Endodermal cell (in vitro differentiated cells): ENCODE data around the gene AVPI1. TPM values are rescaled to one million over a fixed set of nuclear protein-coding genes. Genes with fewer than 3 reads are reported as not detected.

ENCODE experiments used
- DNase-seq: peaks from one replicate; pipeline ENCODE4 v3.0.0-alpha.2; 2017
- H3K27ac ChIP-seq: 2 replicates; pipeline ENCODE4 v1.5.1; 2013; ENCODE audit warnings: mild to moderate bottlenecking, low read depth, low read length, moderate library complexity
- H3K27me3 ChIP-seq: 2 replicates; pipeline ENCODE4 v1.6.1; 2013; ENCODE audit warnings: mild to moderate bottlenecking, low read length, moderate library complexity; ENCODE audit not compliant: insufficient read depth, control insufficient read depth, poor library complexity, severe bottlenecking
- H3K36me3 ChIP-seq: 2 replicates; pipeline ENCODE4 v1.7.0; 2013; ENCODE audit warnings: mild to moderate bottlenecking, low read length, moderate library complexity; ENCODE audit not compliant: control insufficient read depth, insufficient read depth
- H3K4me1 ChIP-seq: one replicate; pipeline ENCODE4 v1.7.0; 2013; ENCODE audit warnings: low read length; ENCODE audit not compliant: control insufficient read depth, insufficient read depth
- H3K4me3 ChIP-seq: 2 replicates; pipeline ENCODE4 v1.5.1; 2013; ENCODE audit warnings: mild to moderate bottlenecking, low read length, moderate library complexity
- H3K9ac ChIP-seq: 2 replicates; pipeline ENCODE4 v1.6.1; 2013; ENCODE audit warnings: mild to moderate bottlenecking, low read length, moderate library complexity; ENCODE audit not compliant: poor library complexity, severe bottlenecking; ENCODE audit errors: extremely low read depth
- H3K9me3 ChIP-seq: 2 replicates; pipeline ENCODE4 v1.6.1; 2013; ENCODE audit warnings: mild to moderate bottlenecking, low read length, moderate library complexity; ENCODE audit not compliant: control insufficient read depth
- H3K27ac Mint-ChIP-seq: 2 replicates; pipeline ENCODE4 v1.8.0; 2020; ENCODE audit warnings: mixed read lengths
- H3K27me3 Mint-ChIP-seq: 2 replicates; pipeline ENCODE4 v1.8.0; 2021; ENCODE audit warnings: mild to moderate bottlenecking, mixed read lengths; ENCODE audit not compliant: insufficient read depth
- H3K36me3 Mint-ChIP-seq: 2 replicates; pipeline ENCODE4 v1.8.0; 2020; ENCODE audit warnings: low read depth, mixed read lengths
- H3K4me1 Mint-ChIP-seq: 2 replicates; pipeline ENCODE4 v1.8.0; 2020; ENCODE audit warnings: mixed read lengths
- H3K4me3 Mint-ChIP-seq: 2 replicates; pipeline ENCODE4 v1.8.0; 2020; ENCODE audit warnings: mild to moderate bottlenecking, moderate library complexity, mixed read lengths
- H3K9me3 Mint-ChIP-seq: 2 replicates; pipeline ENCODE4 v1.8.0; 2020; ENCODE audit warnings: mild to moderate bottlenecking, mixed read lengths
- WGBS, 2 experiments: methylation state at CpG; one replicate each; pipeline versions ENCODE4 v1.1.5 to v1.1.7; 2013; ENCODE audit warnings: missing lambda C conversion rate in 2 of 2, mixed read lengths in 1 of 2; ENCODE audit not compliant: insufficient coverage in 1 of 2, insufficient read length in 1 of 2; 5-methylcytosine and 5-hydroxymethylcytosine counted together
- total RNA-seq, 2 donors: library from RNA; stranded (reverse); fragmentation: NEBNext Ultra II Directional in 1 of 2; extraction: Animal tissue kit (Norgen Biotek cat#: 25700) in 1 of 2; gene quantifications; 2 replicates in 1 of 2; 3 replicates in 1 of 2; pipeline ENCODE4 v1.2.1, GENCODE V29; 2021
- TF ChIP-seq, protein P1 (sequence below): fragments of 200-600 bp; sonication (generic); conservative IDR thresholded peaks from 2 replicates; pipeline ENCODE4 v1.5.0; 2021; ENCODE audit warnings: antibody characterized with exemption, mild to moderate bottlenecking

The AVPI1 gene
- total RNA-seq, 2 donors from 2014 or later = 3.9 to 4.3 TPM

DNA sequence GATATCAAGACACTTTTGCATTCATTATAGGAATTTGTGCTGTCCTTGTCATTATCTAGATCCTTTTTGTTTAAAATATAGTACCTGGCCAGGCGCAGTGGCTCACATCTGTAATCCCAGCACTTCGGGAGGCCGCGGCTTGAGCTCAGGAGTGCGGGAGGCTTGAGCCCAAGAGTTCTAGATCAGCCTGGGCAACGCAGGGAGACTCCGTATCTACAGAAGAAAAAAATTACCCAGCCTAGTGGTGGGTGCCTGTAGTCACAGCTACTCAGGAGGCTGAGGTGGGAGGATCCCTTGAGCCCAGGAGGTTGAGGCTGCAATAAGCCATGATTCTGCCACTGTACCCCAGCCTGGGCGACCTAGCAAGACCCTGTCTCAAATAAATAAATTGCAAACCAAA, 53.1 kb downstream of the AVPI1 start:
- Mint-ChIP-seq H3K27ac (peak overlapping the region; percentile 97), H3K9me3 (no peaks in the 10 kb centered on the region), H3K27me3 (no peaks in the 10 kb centered on the region), H3K36me3 (no peaks in the 10 kb centered on the region), H3K4me1 (peaks cover 5% of the 10 kb centered on the region), H3K4me3 (peak overlapping the region; percentile 97)
- TF ChIP-seq, protein P1, sequence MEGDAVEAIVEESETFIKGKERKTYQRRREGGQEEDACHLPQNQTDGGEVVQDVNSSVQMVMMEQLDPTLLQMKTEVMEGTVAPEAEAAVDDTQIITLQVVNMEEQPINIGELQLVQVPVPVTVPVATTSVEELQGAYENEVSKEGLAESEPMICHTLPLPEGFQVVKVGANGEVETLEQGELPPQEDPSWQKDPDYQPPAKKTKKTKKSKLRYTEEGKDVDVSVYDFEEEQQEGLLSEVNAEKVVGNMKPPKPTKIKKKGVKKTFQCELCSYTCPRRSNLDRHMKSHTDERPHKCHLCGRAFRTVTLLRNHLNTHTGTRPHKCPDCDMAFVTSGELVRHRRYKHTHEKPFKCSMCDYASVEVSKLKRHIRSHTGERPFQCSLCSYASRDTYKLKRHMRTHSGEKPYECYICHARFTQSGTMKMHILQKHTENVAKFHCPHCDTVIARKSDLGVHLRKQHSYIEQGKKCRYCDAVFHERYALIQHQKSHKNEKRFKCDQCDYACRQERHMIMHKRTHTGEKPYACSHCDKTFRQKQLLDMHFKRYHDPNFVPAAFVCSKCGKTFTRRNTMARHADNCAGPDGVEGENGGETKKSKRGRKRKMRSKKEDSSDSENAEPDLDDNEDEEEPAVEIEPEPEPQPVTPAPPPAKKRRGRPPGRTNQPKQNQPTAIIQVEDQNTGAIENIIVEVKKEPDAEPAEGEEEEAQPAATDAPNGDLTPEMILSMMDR = peak; percentile 56
- Histone ChIP-seq H3K9me3 (no peaks in the 10 kb centered on the region), H3K4me1 (no peaks in the 10 kb centered on the region), H3K4me3 (peak overlapping the region; percentile 93), H3K36me3 (no peaks in the 10 kb centered on the region), H3K9ac (no peak overlapping the region), H3K27ac (peak overlapping the region; percentile 54), H3K27me3 (no peaks in the 10 kb centered on the region)
- WGBS, 2 experiments = 91 to 93% methylated on average over 7 to 8 of the region's 8 CpGs
- DNase-seq = peak; percentile 63

DNA sequence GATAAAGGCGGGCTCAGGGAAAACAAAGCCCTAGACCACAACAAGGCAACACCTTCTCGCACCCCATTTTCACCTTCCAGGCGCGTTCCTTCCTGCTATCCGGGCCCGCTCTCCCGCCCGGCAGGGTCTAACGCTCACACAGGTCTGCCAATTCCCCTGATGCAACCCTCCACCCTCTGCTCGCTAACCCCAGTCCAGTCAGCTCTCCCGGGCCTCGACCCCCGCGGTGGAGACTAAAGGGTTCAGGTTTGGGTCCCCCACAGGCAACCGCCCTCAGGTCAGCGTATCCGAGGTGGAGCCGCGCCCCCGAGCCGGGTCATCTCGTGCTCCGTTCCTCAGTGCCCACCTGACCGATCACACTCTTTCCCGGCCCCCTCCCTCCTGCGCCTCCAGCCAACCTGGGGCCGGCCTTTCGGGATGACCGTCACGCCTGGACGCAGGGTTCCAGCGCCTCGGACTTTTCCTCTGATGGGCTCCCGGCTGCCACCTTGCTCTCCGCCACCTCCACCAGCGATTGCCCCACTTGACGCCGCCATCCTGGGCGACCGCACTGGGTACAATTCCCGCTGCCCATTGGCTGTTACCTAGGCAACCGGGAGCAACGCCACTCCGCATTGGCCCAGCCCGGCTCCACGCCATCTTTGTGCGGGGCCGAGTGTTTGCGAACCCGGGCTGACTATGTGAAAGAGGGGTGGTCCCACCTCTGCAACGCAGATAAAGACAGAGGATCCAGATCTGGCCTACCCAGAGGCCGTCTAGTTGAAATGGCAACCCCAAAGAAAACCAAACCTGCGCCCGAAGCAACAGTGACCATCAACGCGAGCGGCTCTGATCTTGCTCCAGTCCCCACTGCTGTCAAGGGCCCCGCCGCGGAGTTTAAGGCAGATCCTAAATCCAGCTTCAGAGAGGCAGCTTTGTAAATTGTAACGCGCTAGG, 53.8 kb downstream of the AVPI1 start, which contains the start of gene MORN4:
Gene MORN4 (minus strand): TSS at position 552 of the 936 bp plus-strand sequence. CDS start 13,847 bp downstream, outside the sequence.
- Mint-ChIP-seq H3K9me3 (no peaks in the 10 kb centered on the region), H3K4me3 (peak within 1 kb of the TSS; percentile 97), H3K27me3 (no peaks in the 10 kb centered on the region), H3K4me1 (peaks cover 5% of the 10 kb centered on the region), H3K27ac (peak within 1 kb of the TSS; percentile 97), H3K36me3 (no peaks in the 10 kb centered on the region)
- 7 to 35% methylated on average over 17 to 62 of the region's 62 CpGs for WGBS, 2 experiments
- peak within 1 kb of the TSS; percentile 31 for H3K9ac ChIP-seq
- peak within 1 kb of the TSS; percentile 93 for H3K4me3 ChIP-seq
- no peaks in the 10 kb centered on the region for H3K36me3 ChIP-seq
- H3K27me3 ChIP-seq = no peaks in the 10 kb centered on the region
- TF ChIP-seq, protein P1 = no peak
- H3K4me1 ChIP-seq = no peaks in the 10 kb centered on the region
- H3K27ac ChIP-seq = peak within 1 kb of the TSS; percentile 54
- peak; percentile 98 for DNase-seq
- H3K9me3 ChIP-seq = no peaks in the 10 kb centered on the region

DNA sequence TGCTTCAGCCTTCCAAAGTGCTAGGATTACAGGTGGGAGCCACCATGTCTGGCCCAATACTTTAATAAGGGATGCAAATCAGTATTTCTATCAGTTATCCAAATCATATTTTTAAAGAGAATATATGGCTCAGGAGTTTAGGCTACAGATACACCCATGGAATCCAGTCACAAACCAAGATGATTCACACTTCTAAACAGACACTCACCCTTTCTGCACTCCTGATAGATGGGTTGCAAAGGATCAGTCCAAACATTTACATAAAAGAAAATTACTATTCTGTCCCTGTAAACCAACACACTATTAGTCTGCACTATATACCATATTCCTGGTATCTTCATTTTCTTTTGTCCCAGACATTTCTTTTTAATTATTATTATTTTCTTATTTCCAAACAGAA, 55.9 kb downstream of the AVPI1 start:
- Mint-ChIP-seq H3K27ac (no peak overlapping the region), H3K9me3 (no peaks in the 10 kb centered on the region), H3K36me3 (no peaks in the 10 kb centered on the region), H3K27me3 (no peaks in the 10 kb centered on the region), H3K4me1 (peaks cover 5% of the 10 kb centered on the region), H3K4me3 (no peak overlapping the region)
- H3K4me1 ChIP-seq = no peaks in the 10 kb centered on the region
- no peak overlapping the region for H3K4me3 ChIP-seq
- H3K27ac ChIP-seq = no peak overlapping the region
- H3K9me3 ChIP-seq = no peaks in the 10 kb centered on the region
- H3K36me3 ChIP-seq = no peaks in the 10 kb centered on the region
- DNase-seq = no peak
- TF ChIP-seq, protein P1 = no peak
- no peak overlapping the region for H3K9ac ChIP-seq
- H3K27me3 ChIP-seq = no peaks in the 10 kb centered on the region
